Measurements from ENCODE around the gene ZFPM1.

GRCh38 chr16:88421301-88421700 lies 31.8 kb upstream of the ZFPM1 start:
- TF ChIP-seq EZH2 (IDR thresholded peaks at IDR 0.05; ENCODE audit: borderline replicate concordance, low read length) (no peak), CTCF (conservative IDR thresholded peaks at IDR 0.05 in 1 of 2, IDR thresholded peaks at IDR 0.05 in 1 of 2; ENCODE audit: extremely low read depth in 1 of 2, insufficient read depth in 1 of 2, low read depth in 1 of 2, low read length in 2 of 2) (no peak)
